GM19468 (cell line): ENCODE data around the gene IL36B.

Experiments used
- ATAC-seq: cut with Tn5 transposase; IDR thresholded peaks from one replicate; pipeline ENCODE4 v1.9.1; 2021; ENCODE audit warnings: mild to moderate bottlenecking, moderate library complexity, moderate number of reproducible peaks; ENCODE audit not compliant: unreplicated experiment; ENCODE audit errors: extremely low read depth

IL36B gene

GRCh38 chr2:113057117-113057516 lies 4.5 kb upstream of the IL36B start:
- no peak for ATAC-seq

GRCh38 chr2:113056521-113056920 lies 3.9 kb upstream of the IL36B start:
- ATAC-seq, result no peak

GRCh38 chr2:113054066-113054465 lies 1.4 kb upstream of the IL36B start:
- no peak for ATAC-seq

- no peak for ATAC-seq
Measured at GRCh38 chr2:113053666-113054065, 999 bp upstream of the IL36B start.

GRCh38 chr2:113050921-113051895 lies 1.5 kb downstream of the IL36B start:
- no peak for ATAC-seq

GRCh38 chr2:113046465-113046864 lies 6.2 kb downstream of the IL36B start:
- ATAC-seq, result no peak

GRCh38 chr2:113041871-113042270 lies 10.8 kb downstream of the IL36B start:
- ATAC-seq, result no peak

- ATAC-seq, result no peak
Measured at GRCh38 chr2:113039719-113040118, 12.9 kb downstream of the IL36B start.

- ATAC-seq, result no peak
Measured at GRCh38 chr2:113039158-113039557, 13.5 kb downstream of the IL36B start.

GRCh38 chr2:113038291-113038690 lies 14.4 kb downstream of the IL36B start:
- ATAC-seq, result no peak

- ATAC-seq, result no peak
Measured at GRCh38 chr2:113036763-113037162, 15.9 kb downstream of the IL36B start.

GRCh38 chr2:113034016-113034415 lies 18.7 kb downstream of the IL36B start:
- ATAC-seq, result no peak

- ATAC-seq, result no peak
Measured at GRCh38 chr2:113032737-113033136, 19.9 kb downstream of the IL36B start.

GRCh38 chr2:113028112-113028511 lies 24.6 kb downstream of the IL36B start:
- ATAC-seq, result no peak

GRCh38 chr2:113027691-113028090 lies 25.0 kb downstream of the IL36B start:
- ATAC-seq, result no peak

- ATAC-seq, result no peak
Measured at GRCh38 chr2:113025737-113026136, 26.9 kb downstream of the IL36B start.

GRCh38 chr2:113024764-113025163 lies 27.9 kb downstream of the IL36B start:
- no peak for ATAC-seq

- ATAC-seq, result no peak
Measured at GRCh38 chr2:113021312-113021711, 31.4 kb downstream of the IL36B start.

GRCh38 chr2:113018509-113018908 lies 34.2 kb downstream of the IL36B start:
- no peak for ATAC-seq

GRCh38 chr2:113015655-113016054 lies 37.0 kb downstream of the IL36B start:
- ATAC-seq, result no peak

GRCh38 chr2:113015042-113015441 lies 37.6 kb downstream of the IL36B start:
- no peak for ATAC-seq

- no peak for ATAC-seq
Measured at GRCh38 chr2:113014067-113014466, 38.6 kb downstream of the IL36B start.
